SK-N-MC (cell line): ENCODE data around the gene MEA1.
"Not testable (repeated sequence)": the region's sequence is repeated elsewhere in the genome, so short reads cannot be mapped to it uniquely, and the experiment has no call there.

Experiments used
- DNase-seq: peaks from one replicate; pipeline ENCODE4 v3.0.0-alpha.2; 2011; ENCODE audit warnings: low read depth, low spot score
- H3K27ac ChIP-seq: fragments of 200-600 bp; sonication (generic); 2 replicates; pipeline ENCODE4 v1.5.1; 2016; ENCODE audit warnings: mixed run types
- H3K36me3 ChIP-seq: fragments of 200-600 bp; sonication (generic); 2 replicates; pipeline ENCODE4 v1.6.1; 2017; ENCODE audit warnings: antibody characterized with exemption, low read length, mixed read lengths; ENCODE audit not compliant: insufficient read depth
- H3K4me3 ChIP-seq: fragments of 200-600 bp; sonication (generic); 2 replicates; pipeline ENCODE4 v1.5.1; 2016
- H3K9ac ChIP-seq: fragments of 200-600 bp; sonication (generic); 2 replicates; pipeline ENCODE4 v1.8.0; 2017; ENCODE audit warnings: mixed run types, mixed read lengths; ENCODE audit not compliant: insufficient read length
- H3K9me3 ChIP-seq: fragments of 200-600 bp; sonication (generic); 2 replicates; pipeline ENCODE4 v1.6.1; 2017; ENCODE audit warnings: low read depth, mild to moderate bottlenecking, antibody characterized with exemption, low read length, moderate library complexity, mixed read lengths
- EZH2 ChIP-seq: fragments of 200-600 bp; sonication (generic); IDR thresholded peaks from one replicate; pipeline ENCODE4 v1.6.1; 2017; ENCODE audit warnings: antibody characterized with exemption
- FOXP2 ChIP-seq: optimal IDR thresholded peaks from 2 replicates; pipeline ENCODE3; 2011; ENCODE audit warnings: mild to moderate bottlenecking, moderate library complexity; ENCODE audit not compliant: insufficient read depth; ENCODE audit errors: extremely low read length, control extremely low read depth
- POLR2AphosphoS5 ChIP-seq: IDR thresholded peaks from 2 replicates; pipeline ENCODE4 v1.6.1; 2012; ENCODE audit warnings: mild to moderate bottlenecking, low read depth, low read length, borderline replicate concordance

MEA1 gene

DNA sequence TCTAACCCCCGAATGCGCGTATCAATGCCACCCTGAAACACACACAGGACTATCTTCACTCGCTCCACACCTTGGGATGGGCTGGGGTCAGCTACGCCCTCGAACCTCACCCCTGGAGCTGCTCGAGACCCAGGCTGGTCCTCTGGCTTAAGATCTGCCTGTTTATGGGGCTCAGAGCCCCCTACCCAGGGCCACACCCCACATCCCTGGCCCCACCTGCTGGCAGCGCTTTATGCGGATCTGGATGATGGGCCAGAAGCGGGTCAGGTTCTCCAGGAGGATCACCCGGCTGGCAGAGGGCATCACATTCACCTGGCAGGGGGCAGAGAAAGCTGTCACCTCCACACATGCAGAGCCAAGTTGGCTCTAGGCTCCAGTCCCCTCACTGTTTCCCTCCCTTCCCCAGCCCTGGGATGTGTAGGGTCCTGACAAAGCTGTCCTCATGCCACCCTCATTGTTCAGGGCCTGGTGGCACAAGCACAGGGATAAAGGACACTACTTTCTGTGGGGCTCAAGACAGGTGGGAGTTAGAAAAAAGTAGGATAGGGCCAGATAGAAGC lies 31.7 kb upstream of the MEA1 start:
- no peak overlapping the region for H3K9ac ChIP-seq
- no peak for DNase-seq
- H3K36me3 ChIP-seq, result peaks cover 48% of the 10 kb centered on the region; the same call in 1 of the 2 replicates
- H3K9me3 ChIP-seq, result no peaks in the 10 kb centered on the region
- H3K27ac ChIP-seq, result no peak overlapping the region
- no peak overlapping the region for H3K4me3 ChIP-seq
- TF ChIP-seq EZH2, result no peak
- TF ChIP-seq POLR2AphosphoS5, result no peak
- TF ChIP-seq FOXP2, result no peak

DNA sequence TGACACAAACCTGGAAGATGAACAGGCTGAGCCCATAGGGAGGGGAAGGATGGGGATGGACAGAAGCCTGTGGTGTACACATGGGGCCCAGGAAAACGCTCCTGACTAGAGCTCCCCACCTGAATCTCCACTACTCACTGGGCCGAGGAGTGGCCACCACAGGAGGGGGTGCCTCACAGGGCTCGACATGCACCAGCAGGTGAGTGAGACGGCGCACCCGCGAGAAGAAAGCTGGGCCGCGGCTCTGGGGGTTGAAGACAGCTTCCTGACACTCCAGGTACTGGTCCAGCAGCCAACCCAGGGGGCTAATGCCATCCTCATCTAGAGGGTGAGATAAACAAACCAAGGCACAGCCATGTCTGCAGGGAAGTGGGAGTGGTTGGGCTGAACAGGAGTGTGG lies 29.6 kb upstream of the MEA1 start:
- H3K27ac ChIP-seq, result no peak overlapping the region
- DNase-seq, result no peak
- H3K9ac ChIP-seq, result no peak overlapping the region
- TF ChIP-seq POLR2AphosphoS5, result no peak
- TF ChIP-seq EZH2, result no peak
- TF ChIP-seq FOXP2, result no peak
- peaks cover 39% of the 10 kb centered on the region; the same call in 1 of the 2 replicates for H3K36me3 ChIP-seq
- H3K9me3 ChIP-seq, result no peaks in the 10 kb centered on the region
- no peak overlapping the region for H3K4me3 ChIP-seq

DNA sequence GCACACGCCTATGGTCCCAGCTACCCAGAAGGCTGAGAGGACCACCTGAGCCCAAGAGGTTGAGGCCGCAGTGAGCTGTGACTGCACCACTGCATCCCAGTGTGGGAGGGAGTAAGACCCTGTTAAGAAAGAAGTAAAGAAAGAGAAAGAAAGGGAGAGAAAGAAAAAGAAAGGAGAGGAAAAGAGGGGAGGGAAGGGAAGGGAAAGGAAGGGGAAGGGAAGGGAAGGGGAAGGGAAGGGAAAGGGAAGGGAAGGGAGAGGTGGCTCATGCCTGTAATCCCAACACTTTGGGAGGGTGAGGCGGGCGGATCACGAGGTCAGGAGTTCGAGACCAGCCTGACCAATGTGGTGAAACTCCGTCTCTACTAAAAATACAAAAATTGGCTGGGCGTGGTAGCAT lies 27.7 kb upstream of the MEA1 start:
- not testable (repeated sequence) for H3K9ac ChIP-seq, H3K27ac ChIP-seq, DNase-seq, H3K4me3 ChIP-seq, H3K9me3 ChIP-seq
- peaks cover 39% of the 10 kb centered on the region; the same call in 1 of the 2 replicates for H3K36me3 ChIP-seq

DNA sequence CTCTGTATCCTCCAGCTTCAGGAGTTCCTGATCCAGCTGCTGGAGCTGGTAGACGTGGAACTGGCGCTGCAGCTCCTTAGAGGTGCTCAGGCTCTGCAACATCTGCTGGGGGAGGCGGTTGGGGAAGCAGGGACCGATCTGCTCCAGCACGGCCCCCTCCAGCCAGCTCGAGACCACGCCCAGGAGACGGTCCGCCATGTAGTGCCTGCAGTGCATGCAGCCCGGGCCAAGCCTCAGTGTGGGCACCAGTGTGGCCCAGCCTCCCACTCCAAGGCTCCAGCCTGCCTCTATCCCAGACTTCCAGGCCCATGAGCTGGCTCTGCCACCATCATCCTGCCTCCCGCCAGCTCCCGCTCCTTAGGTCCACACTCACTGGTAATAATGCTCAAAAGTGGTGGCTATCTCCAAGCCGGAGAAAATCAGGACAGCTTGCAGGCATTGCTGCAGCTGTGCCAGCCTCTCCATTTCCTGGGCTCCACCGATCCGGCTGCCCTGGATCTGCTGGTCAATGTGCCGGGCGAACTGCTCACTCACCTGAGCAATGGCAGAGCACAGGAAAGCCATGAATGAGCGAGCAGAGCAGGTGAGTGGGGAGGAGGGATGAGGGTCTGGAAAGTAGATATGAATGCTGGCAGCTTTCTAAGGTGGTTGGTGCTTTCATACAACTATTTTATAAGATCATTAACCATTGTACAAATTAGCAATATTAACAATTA lies 27.0 kb upstream of the MEA1 start:
- TF ChIP-seq EZH2 (no peak), FOXP2 (no peak), POLR2AphosphoS5 (no peak)
- H3K36me3 ChIP-seq, result peaks cover 39% of the 10 kb centered on the region; the same call in 1 of the 2 replicates
- H3K9me3 ChIP-seq, result no peaks in the 10 kb centered on the region
- no peak overlapping the region for H3K4me3 ChIP-seq
- no peak for DNase-seq
- no peak overlapping the region for H3K27ac ChIP-seq
- H3K9ac ChIP-seq, result no peak overlapping the region

DNA sequence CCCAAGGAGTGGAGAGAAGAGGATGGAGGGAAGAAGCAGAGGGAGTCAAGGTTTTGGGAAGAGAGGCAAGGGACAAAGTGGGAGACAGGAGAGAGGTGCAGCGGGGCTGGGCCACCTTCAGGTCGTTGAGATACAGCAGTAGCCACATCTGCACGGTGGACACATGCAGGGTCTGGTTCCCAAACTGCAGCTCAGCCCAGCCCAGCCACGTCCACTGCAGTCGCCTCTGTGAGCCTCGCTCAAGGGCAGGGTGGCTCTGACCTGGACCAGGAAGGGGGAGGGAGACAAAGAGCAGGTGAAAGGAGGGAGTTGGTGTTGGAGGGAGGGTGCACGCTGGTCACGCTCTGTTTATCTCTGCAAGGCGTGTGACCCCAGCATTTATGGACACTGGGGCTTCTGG lies 25.0 kb upstream of the MEA1 start:
- no peak overlapping the region for H3K9ac ChIP-seq
- H3K36me3 ChIP-seq, result peaks cover 36% of the 10 kb centered on the region
- TF ChIP-seq EZH2 (no peak), FOXP2 (no peak), POLR2AphosphoS5 (no peak)
- DNase-seq, result no peak
- no peaks in the 10 kb centered on the region for H3K9me3 ChIP-seq
- no peak overlapping the region for H3K4me3 ChIP-seq
- no peak overlapping the region for H3K27ac ChIP-seq

DNA sequence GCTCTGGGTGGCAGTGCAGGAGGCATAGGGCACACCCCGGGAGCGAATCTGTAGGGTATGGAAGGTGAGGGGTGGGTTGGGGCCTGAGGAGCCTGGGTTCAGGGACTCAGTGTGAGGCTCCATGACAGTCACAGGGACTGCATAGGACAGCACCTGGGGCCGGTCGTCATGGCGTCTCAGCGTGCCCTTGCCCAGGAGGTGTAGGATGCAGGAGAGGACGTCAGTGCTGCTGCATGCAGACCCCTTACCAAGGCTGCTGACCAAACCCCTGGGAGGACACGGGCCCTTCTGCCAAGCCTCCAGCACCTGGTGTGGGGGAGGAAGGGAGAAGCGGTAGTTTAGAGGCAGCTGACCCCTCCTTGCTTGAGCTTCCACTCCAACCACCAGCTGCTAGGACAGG lies 24.0 kb upstream of the MEA1 start:
- no peak overlapping the region for H3K9ac ChIP-seq
- TF ChIP-seq FOXP2 (no peak), EZH2 (no peak), POLR2AphosphoS5 (no peak)
- no peak for DNase-seq
- no peaks in the 10 kb centered on the region for H3K9me3 ChIP-seq
- H3K36me3 ChIP-seq, result peaks cover 38% of the 10 kb centered on the region
- no peak overlapping the region for H3K4me3 ChIP-seq
- no peak overlapping the region for H3K27ac ChIP-seq

DNA sequence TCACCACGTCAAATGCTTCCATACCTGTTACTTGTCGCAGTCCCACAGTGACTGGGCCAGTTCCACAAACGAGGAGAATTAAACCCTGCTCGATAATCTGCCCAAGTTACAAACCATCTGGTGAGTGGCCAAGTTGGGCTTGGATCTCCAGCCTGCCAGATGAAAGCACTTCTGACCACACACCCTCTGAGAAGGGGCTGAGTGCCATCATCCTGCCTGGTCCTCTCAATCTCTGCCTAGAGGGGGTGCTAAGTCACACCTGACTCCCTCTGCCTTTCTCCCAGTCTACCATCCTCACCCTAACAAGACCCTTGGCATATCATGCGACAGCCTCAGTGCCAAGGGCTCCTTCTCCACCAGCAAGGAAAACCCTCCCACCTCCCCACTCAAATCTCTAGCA lies 23.5 kb upstream of the MEA1 start:
- no peak for DNase-seq
- Histone ChIP-seq H3K27ac (no peak overlapping the region; the same call in 1 of the 2 replicates), H3K9ac (no peak overlapping the region), H3K9me3 (no peaks in the 10 kb centered on the region), H3K4me3 (no peak overlapping the region), H3K36me3 (peaks cover 41% of the 10 kb centered on the region)
- TF ChIP-seq EZH2 (no peak), FOXP2 (no peak), POLR2AphosphoS5 (no peak)

DNA sequence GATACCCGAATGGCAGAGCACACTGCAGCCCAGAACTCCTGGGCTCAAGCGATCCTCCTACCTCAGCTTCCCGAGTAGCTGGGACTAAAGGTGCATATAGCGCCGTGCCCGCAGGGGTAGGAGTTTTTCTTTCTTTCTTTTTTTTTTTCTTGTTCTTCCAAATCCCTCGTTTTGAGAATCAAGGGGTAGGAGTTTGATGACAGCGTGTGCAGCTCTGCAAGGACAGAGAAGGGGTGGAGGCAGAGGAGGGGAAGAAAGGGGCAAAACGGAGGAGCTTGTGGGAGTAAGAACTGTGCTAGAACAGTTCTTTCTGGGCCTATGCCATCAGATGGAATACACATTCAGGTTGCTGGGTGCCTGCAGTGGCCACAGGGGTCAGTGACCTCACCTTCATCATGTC lies 23.0 kb upstream of the MEA1 start:
- peaks cover 46% of the 10 kb centered on the region for H3K36me3 ChIP-seq
- no peak overlapping the region for H3K9ac ChIP-seq
- H3K9me3 ChIP-seq, result no peaks in the 10 kb centered on the region
- TF ChIP-seq EZH2 (no peak), FOXP2 (no peak), POLR2AphosphoS5 (no peak)
- no peak overlapping the region for H3K27ac ChIP-seq
- no peak overlapping the region for H3K4me3 ChIP-seq
- no peak for DNase-seq
